Stimulated activated CD4-positive, alpha-beta T cell treated with anti-CD3 and anti-CD28 coated beads, Interleukin-15, amount 100 ng/mL, for 48 hours (primary cell): Measurements from ENCODE around the gene CMSS1.
"Not testable (repeated sequence)": the region's sequence is repeated elsewhere in the genome, so short reads cannot be mapped to it uniquely, and the experiment has no call there.

Source experiments
- DNase-seq, 2 donors: peaks; one replicate each; pipeline ENCODE4 v3.0.0-alpha.2; 2020; ENCODE audit warnings: low read depth in 2 of 2

The CMSS1 gene

DNA sequence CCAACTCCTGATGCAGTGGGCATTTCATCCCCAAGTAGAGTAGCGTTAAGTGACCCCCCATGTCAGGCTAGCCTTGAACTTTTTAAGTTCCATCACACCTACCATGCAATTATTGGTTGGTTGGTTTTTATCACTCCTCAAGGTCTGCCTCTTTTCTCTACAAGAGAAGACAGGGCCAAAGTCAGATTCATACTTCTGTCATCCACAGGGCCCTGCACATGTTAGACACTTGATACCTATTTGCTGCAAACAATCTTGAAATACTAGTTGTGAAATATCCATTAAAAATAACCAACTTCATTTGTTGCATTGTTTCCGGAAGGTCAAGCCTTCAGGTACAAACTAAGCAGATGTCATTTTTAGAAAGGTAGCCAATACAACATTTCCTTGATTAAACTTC is 1.2 kb downstream of the CMSS1 start:
- no peak for DNase-seq

DNA sequence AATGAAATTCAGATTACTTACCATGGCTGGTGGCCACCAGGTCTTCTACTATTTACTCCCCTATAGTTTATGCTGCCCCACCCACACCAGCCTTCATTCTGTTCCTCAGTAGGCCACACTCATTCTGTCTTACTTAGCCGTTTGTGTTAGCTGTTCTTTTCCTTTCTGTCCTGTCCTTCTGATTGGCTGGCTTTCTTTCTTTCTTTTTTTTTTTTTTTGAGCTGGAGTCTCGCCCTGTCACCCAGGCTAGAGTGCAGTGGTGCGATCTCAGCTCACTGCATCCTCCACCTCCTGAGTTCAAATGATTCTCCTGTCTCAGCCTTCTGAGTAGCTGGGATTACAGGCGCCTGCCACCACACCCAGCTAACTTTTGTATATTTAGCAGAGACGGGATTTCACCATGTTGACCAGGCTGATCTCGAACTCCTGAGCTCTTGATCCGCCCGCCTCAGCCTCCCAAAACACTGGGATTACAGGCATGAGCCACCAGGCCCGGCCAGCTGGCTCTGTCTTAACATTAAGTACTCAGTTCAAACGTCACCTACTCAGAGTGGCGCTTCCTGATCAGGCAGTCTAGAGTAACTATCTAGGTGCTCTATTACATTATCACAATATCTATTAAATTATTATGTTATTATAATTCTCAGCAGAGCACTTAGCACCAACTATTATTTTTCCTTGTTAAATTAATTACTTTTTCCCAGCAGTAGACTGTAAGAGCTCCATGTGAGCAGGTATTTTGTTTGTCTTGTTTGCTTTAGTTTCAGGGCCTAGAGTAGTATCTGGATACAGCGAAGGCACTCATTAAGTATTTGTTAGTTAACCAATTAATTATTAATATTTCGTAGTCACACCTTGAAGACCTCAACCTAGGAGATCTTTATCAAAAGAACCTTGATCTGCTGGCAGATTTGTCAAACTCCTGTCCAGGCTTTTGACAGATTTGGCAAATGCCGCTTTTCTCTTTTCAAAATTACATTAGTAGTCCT is 6.4 kb downstream of the CMSS1 start:
- DNase-seq, result no peak

- no peak for DNase-seq
Observed at GRCh38 chr3:99825004-99825640, 7.5 kb downstream of the CMSS1 start.

DNA sequence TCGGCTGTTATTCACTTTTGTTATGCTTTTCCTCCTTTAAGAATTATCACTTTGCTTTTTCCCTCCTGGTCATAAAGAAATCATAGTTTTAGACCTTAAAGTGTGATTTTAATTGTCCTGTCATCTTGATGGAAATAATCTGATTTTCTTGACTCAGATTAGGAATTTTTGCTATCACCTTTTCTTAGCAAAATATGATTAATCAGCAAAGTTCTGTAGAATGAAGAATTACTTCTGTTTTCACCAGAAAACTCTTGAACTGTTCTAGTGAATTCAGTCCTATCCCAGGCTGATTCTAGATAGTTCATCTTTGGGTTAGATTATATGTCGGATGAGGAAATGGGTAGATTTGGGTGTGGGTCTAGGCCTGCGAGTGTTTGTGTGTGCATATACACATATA is 12.2 kb downstream of the CMSS1 start:
- no peak for DNase-seq

DNA sequence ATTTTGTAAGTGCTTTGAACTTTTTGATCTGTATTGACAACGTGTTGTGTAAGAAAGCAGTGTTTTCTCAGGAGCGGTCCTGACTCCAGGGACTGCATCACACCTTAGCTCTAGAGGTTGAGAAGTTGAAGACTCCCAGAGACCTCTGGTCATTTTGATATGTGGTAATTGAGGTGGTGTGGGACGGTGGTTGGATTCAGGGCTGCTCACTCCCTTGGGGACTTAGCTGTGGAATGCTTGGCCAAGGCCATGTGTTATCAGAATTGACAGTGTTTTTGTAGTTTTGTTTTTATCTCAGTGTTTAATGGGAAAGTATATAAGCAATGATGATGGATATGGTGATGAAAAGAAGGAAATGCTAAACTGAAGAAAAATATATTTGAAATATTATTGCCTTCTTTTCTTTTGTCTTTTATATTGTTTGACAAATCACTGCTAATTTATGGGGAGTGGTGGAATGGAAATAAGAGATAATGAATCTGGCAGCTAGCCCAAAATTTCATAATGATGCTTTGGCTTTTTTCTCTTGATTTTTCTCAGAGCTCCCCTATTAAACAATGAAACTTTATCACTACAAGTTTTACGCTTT is 16.0 kb downstream of the CMSS1 start:
- DNase-seq, result no peak

GRCh38 chr3:99834211-99834957 is 16.7 kb downstream of the CMSS1 start:
- no peak for DNase-seq

DNA sequence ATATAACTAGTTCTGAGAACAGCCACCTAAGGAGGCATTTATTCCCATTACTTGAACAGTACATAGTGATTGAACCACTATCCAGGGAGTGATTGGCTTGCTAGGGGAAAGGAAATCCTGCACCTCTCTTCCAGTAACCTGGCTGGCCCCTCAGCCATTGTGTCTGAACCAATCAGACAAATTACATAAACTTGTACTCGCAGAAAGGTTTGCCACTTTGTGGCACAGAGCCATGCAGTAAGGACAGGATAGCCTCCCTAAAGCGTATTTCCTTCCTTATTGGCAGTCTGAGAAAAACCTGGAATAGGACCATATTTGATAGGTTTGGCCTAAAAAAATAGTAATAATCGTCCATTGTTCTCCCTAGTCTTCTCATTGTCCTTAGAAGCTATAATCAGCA is 19.0 kb downstream of the CMSS1 start:
- DNase-seq, result no peak

GRCh38 chr3:99837715-99838114 is 20.1 kb downstream of the CMSS1 start:
- no peak for DNase-seq

- DNase-seq, result no peak
Observed at GRCh38 chr3:99838755-99839154, 21.1 kb downstream of the CMSS1 start.

DNA sequence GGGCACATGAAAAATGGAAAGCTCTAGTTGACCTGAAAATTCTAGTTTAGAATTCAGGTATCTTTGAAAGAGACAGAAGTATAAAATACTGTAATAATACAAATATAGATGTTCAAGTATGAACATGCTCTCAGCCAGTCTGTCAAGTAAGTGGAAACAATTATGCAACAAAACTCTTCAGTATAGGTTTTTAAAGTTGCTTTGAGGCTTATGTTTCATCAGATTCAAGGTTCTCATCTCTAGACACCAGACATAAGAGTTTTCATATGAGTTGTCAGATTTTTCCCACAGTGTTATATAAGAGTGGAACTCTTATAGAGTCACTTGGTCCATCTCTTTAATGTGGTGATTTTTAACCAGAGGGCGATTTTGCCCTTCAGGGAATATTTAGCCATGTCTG is 22.0 kb downstream of the CMSS1 start:
- DNase-seq, result no peak

GRCh38 chr3:99841949-99842348 is 24.3 kb downstream of the CMSS1 start:
- not testable (repeated sequence) for DNase-seq

- no peak for DNase-seq
Observed at GRCh38 chr3:99842826-99843589, 25.3 kb downstream of the CMSS1 start.

- no peak for DNase-seq
Observed at GRCh38 chr3:99843590-99844258, 26.1 kb downstream of the CMSS1 start.

- DNase-seq, result no peak
Observed at GRCh38 chr3:99845331-99845730, 27.7 kb downstream of the CMSS1 start.

GRCh38 chr3:99845999-99846398 is 28.3 kb downstream of the CMSS1 start:
- DNase-seq, result no peak

- no peak for DNase-seq
Observed at GRCh38 chr3:99846477-99847160, 29.0 kb downstream of the CMSS1 start.

DNA sequence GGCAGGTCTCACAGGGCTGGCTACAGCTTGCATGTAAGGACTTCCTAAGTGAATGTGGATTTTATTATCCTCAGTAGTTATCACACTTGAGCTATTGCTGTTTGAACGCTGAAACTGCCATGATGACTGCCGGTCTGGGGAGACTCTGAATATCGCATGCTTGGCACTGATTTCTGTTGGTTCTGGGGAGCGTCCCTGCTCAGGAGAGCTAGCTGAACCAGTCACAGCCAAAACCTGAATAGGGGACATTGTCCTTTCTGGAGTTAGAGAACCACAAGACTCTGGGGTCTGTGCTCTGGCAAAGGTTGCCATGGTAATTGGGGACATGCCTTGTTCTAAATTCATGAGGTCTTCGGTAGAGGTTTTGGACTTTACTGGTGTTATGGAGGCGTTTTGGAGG is 30.8 kb downstream of the CMSS1 start:
- no peak for DNase-seq

GRCh38 chr3:99850608-99851007 is 32.9 kb downstream of the CMSS1 start:
- no peak for DNase-seq

GRCh38 chr3:99851955-99852354 is 34.3 kb downstream of the CMSS1 start:
- DNase-seq, result no peak

- no peak for DNase-seq
Observed at GRCh38 chr3:99852851-99853250, 35.2 kb downstream of the CMSS1 start.
